ENCODE data around the gene KPNA6. TPM values are rescaled to one million over a fixed set of nuclear protein-coding genes. Genes with fewer than 3 reads are reported as not detected.
"Not testable (repeated sequence)": the region's sequence is repeated elsewhere in the genome, so short reads cannot be mapped to it uniquely, and the experiment has no call there.

Gene KPNA6
- 21.2 TPM for total RNA-seq

DNA sequence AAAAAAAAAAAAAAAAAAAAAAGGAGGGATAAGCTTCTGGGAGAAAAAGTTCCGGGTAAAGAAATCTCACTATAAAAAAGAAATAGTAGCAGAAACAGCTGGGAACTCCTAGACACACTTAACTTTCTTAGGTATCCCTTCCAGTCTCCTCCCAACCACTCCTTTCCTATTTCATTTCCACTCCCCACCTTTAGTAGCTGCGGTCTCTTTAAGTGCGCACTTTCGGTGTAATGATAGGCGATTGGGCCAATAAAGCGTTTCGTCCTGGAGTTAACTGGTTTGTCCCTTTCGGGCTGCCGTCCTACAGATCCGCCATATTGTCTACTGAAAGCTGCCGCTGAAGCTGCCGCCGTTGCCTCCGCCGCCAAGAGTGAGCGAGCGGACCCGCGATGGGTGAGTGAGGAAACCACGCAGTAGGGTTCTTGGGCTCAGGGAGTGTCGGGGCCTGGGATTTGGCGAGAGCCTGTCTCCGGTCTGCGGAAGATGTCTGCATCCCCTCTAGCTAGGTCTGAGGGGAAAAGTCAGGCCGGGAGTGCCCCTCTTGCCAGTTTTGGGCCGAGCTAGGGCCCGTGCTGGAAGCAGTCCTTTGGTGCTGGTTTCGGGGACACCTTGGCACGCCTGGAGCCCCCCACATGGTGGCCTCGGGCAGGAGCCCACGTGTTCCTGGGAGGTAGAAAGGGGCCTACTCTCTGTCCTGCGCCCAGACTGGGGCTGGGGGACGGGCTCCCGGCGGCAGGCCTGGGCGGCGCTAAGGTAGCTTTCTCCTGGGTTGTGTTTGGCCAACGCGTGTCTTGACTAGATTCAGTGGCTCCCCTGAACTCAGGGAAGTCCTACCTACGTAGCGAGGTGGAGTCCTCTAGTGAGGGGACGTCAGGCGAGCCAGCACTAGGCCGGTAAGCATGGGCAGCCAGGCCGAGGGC, at the start of gene KPNA6:
KPNA6 (plus strand) TSS at position 315 of the 920 bp plus-strand sequence; CDS start at position 390, 75 bp downstream.
- FAIRE-seq (no peak), DNase-seq (ENCODE audit: low spot score in 2 of 2) (peak; percentile 64 to 75)

DNA sequence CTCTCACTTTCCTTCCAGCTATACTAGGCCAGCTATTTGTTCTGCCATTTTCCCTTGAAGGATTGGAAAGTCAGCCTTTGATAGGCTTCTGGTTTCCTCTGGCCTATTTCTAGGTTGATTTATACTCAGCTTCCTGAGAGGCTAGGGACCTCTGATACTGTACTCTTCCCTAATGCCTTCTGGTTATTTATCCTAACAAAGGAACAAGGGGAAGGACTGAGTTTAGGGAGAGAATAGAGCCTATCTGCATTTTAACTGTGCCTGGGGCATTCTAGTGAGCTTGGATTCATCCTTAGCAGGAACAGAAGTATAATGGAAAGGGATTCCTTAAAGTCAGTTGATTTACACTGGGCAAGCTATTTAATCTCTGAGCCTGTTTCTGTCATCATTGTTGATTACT, 46.9 kb upstream of the KPNA6 start:
- DNase-seq (ENCODE audit: low spot score in 2 of 2) (no peak), FAIRE-seq (no peak)

DNA sequence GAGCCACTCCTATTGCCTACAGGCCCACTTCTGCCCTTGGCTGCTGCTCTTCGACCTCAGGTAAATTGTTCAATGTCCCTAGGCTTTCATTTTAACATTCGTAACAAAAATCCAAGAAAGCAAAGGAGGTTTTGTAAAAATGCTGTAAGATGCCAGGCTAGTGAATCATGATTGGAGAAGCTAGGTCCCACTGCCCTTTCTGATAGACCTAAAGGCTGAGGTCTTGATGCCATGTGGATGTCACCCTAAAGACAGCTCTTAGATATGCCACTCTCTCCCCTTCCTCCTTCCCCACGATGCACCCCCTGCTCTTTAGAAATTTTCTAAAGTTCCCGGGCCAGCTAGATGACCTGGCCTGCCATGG, 45.0 kb upstream of the KPNA6 start:
- FAIRE-seq = no peak
- DNase-seq (ENCODE audit: low spot score in 2 of 2) = no peak

DNA sequence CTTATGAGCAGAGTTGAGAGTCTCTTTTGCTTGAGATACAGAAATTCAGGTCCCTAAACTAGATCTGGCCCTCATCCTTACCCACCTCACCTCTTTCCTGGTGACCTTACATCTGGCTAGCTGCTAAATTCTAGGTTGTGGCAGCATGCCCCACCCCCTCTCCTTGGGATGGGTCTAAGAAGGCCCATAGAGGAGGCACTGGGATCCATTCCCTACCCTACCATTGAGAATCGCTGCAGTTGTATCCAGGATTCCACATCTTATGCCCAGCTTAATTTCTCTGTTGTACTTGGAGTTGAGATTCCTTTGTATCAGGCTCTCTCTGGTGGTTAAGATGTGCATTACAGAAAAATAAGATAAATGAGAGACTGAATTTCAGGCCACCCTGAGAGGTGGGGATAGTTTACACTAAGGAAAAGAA, 44.6 kb upstream of the KPNA6 start:
- DNase-seq (ENCODE audit: low spot score in 2 of 2) = peak in 1 of 2 donors; percentile 62

DNA sequence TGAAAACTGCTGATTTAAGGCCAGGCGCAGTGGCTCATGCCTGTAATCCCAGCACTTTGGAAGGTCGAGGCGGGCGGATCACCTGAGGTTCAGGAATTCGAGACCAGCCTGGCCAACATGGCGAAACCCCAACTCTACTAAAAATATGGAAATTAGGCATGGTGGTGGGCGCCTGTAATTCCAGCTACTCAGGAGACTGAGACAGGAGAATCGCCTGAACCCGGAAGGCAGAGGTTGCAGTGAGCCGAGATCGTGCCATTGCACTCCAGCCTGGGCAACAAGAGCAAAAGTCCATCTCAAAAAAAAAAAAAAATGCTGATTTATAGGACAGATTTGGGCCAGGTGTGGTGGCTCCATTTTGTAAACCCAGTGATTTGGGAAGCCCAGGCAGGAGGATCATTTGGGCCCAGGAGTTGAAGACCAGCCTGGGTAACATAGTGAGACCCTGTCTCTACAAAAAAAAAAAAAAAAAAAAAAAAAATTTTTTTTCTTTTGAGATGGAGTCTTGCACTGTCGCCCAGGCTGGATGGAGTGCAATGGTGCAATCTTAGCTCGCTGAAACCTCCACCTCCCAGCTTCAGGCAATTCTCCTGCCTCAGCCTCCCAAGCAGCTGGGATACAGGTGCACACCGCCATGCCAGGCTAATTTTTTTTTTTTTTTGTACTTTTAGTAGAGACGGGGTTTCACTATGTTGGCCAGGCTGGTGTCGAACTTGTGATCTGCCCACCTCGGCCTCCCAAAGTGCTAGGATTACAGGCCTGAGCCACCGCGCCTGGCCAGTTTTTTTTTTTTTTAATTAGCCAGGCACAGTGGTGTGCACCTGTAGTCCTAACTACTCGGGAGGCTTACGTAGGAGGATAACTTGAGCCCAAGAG, 42.0 kb upstream of the KPNA6 start:
- FAIRE-seq; DNase-seq (ENCODE audit: low spot score in 2 of 2): not testable (repeated sequence)

More for the DNA sequence above, 44.6 kb upstream of the KPNA6 start:
- no peak for FAIRE-seq

DNA sequence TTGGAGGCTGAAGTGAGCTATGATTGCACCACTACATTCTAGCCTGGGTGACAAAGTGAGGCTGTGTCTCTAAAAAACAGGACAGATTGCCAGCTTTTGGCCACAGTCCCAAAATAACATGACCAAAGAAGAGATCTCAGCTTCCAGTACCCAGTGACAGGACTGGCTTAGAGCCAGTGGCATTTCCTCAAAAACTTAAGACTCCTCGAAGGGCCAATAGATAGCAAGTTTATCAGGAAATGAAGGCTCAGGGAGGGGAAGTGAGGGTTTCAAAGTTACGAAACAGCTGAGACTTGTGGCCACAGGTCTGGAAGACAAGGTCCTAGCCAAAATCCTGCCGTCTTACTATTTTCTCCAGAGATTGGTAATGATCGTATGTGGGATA, 41.4 kb upstream of the KPNA6 start:
- DNase-seq (ENCODE audit: low spot score in 2 of 2) (peak in 1 of 2 donors; percentile 45), FAIRE-seq (no peak)

DNA sequence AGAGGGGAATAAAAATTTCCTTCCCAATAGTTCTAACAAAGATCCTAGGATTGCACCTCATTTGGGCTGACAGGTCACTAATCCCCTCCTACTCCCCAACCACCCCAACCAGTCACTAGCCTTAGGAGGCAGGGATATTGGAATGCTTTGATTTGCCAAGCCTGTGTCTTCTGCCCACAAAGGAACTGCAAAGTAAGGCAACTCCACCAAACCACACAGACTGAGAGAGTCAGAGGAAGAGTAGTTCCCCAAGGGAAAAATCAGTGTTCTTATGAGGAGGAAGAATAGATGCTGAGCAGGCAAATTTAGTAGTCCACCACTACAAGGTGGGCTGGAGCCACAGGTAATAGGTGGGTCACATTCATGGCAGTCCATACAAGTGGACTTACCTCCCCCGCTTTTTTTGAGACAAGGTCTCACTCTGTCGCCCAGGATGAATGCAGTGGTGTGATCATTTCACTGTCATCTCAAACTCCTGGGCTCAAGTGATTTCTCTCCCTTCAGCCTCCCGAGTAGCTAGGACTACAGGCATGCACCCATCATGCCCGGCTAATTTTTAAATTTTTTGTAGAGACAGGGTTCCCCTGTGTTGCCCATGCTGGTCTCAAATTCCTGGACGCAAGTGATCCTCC, 38.8 kb upstream of the KPNA6 start:
- DNase-seq (ENCODE audit: low spot score in 2 of 2) = no peak
- no peak for FAIRE-seq

DNA sequence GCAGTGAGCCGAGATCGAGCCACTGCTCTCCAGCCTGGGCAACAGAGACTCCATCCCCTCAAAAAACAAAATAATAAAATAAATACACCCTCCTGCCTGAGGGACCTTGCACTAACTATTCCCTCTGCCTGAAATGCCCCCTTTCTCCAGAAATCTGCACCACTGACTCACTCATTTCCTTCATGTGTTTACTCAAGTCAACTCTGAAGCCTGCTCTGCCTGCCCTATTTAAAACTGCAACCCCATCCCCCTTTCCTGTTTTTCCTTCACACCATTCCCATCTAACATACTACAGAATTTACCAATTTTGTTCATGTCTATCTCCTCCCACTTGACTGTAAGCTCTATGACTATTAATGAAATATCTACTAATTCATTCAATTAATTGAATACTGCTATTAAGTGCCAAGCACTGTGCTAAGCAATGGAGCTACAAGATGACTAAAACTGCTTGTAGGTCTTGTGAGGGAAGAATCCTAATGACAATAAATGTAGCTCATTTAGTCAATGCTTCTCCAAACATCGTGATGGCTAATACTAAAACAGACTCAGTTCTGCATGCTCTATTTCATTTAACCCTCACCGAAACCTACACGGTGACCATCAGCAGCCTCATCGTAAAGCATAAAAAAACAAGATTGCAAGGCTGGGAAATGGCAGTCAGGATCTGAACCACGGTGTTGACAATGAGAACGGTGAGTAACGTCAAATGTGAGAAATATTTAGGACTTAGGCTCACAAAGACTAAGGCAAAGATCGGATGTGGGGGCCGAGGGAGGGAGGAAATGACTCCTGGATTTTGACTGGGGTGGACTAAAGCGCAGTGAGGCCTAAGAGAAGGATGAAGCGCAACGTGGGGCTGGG, 35.9 kb upstream of the KPNA6 start:
- FAIRE-seq (no peak), DNase-seq (ENCODE audit: low spot score in 2 of 2) (no peak)

DNA sequence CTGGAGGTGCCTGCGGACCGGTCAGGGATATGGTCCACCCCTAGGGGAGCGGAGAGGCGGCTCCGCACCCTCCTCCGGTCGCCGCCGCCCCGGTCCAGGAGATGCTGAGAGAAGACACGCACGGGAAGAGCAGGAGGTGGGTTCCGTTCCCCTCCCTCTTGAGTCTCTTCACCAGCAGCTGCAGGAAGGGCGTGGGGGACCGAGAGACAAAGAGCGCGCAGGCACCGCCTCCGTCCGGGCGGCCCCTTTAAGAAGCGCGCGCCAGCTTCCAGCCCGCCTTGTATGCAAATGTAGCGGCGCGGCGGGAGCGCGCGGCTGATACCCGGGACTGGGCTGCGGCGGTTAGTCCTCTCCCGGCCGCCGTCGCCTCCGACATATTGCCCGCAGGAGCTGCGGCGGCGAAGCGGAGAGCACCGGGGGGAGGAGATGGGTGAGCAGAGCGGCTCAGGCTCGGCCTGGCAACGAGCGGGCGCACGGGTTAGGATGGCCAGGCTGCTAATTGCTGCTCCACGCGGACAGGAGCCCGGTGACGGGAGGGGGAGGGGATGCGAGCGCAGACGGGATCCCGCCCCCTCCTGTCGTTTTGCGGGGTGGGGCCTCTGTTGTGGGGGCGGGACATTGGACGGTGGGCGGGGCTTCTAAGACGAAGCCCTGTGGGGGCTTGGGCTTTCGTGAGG, 35.1 kb upstream of the KPNA6 start, which contains the start of gene TMEM39B:
TMEM39B (plus strand) TSS at position 318 of the 677 bp plus-strand sequence; CDS start at position 427, 109 bp downstream.
- no peak for FAIRE-seq

DNA sequence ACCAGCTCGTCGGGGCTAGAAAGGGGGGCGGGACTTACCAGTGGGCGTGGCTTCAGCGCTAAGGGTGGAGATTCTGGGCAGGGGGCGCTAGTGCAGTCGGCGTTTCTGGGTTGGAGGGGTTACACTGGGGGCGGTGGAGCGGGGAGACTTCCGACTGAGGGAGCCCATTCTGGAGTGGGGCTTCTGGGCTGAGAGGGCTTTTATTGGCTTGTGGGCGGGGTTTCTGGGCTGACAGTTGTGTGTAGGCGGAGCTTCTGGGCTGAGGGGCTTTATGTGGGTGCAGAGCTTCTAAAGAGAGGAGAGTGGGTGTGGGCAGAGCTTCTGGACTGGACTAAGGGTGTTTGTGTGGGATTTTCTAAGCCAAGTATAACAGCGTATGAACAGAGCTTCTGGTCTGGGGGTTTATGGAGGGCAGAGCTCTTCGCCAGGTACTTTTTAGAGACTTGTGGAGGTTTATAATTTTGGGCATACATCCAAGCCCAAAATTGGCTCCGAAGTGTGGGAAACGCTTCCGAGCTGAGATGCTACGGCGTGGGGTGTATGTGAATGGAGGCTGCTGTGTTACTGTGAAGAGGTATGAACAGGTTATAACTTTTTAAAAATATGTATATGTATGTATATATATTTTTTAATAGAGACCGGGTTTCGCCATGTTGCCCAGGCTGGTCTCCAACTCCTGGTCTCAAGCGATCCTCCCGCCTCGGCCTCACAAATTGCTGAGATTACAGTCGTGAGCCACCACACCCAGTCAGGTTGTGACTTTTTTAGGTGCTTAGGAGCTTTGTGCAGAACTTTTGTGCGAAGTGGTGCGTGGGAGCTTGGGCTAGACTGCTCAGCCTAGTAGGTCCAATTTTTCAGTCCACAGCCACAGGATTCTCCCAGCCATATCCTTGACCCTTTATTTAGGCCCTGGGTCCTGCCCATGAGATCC, 34.3 kb upstream of the KPNA6 start:
- DNase-seq (ENCODE audit: low spot score in 2 of 2) (no peak), FAIRE-seq (no peak)

More for the DNA sequence above, 35.1 kb upstream of the KPNA6 start, which contains the start of gene TMEM39B:
- peak; percentile 87 to 93 for DNase-seq (ENCODE audit: low spot score in 2 of 2)

DNA sequence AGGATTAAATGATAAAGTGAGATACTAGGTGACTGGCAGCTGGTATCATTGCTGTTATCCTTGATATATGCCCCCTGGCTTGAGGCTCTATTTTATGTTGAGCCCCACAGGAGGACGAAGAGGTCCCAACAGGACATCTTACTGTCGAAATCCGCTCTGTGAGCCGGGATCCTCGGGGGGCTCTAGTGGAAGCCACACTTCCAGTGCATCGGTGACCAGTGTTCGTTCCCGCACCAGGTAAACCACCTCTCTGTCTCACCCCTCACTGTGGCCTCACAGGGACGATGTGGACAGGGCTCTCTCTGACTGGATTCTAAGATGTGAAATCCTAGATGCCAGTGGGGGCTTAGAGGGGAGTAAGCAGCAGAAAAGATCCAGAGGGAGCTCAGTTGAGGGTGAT, 33.0 kb upstream of the KPNA6 start:
- FAIRE-seq (no peak), DNase-seq (ENCODE audit: low spot score in 2 of 2) (no peak)

DNA sequence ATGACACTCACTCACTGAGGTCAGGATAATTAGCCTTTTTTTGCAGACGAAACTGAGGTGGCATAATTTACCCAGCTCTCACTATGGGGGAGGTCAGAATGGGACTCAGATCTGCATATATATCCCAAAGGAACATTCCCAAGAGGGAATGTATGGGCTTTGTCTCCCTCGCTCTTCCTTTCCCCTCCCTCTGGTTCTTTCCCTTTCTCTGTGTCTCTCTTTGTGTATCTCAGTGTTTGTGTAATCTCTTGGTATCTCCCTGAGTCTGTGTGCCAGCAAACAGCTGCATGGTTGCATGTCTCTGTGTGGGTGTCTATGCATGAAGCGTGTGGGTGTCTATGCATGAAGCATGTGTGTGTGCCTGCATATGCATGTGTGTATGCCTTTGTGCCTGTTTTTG, 30.4 kb upstream of the KPNA6 start:
- DNase-seq (ENCODE audit: low spot score in 2 of 2) = no peak

DNA sequence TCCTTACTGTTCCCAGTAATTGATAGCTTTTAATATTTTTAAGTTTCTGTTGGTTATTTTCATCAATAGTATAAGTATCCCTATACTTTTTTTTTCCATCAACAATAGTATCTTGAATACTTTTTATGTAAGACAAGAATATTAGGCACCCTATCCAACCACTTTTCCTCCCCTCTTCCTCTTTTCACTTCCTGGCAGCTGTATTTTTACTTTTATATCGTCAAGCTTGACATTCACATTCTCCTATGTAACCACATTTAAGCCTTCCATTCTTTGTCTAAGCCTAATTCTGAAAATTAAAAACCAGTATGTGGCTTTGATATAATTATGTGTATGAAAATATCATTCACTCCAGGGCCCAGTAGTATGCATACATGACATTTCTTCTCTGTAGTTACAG, 25.8 kb upstream of the KPNA6 start:
- DNase-seq (ENCODE audit: low spot score in 2 of 2) (no peak), FAIRE-seq (no peak)

More for the DNA sequence above, 30.4 kb upstream of the KPNA6 start:
- FAIRE-seq = no peak

DNA sequence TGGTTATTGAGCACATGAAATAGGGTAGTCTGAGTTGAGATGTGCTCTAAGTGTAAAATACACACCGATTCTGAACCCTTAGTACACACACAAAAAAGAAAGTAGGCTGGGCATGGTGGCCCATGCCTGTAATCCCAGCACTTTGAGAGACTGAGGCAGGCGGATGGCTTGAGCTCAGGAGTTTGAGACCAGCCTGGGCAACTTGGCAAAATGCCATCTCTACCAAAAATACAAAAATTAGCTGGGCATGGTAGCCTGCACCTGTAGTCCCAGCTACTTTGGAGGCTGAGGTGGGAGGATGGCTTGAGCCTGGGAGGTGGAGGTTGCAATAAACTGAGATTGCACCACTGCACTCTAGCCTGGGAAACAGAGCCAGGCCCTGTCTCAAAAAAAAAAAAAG, 21.5 kb upstream of the KPNA6 start:
- not testable (repeated sequence) for FAIRE-seq; DNase-seq (ENCODE audit: low spot score in 2 of 2)

DNA sequence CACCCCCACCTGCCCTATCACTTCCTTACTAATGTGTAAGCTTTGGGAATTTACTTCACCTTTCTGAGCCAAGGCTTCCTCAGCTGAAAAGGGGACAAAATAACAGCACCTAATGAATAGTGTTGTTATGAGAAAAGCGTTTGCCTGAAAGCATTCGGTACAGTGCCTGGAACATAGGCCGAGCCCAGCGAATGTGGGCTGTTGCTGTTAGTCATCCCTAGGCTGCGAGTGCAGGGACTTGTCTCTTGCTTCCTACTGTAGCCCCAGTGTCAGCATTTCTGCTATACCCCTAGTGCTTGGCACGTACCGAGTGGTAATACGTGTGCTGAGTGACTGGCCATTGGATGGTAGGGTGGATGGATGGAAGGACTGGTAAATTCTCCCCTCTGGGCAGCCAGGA, 16.7 kb upstream of the KPNA6 start:
- FAIRE-seq (no peak), DNase-seq (ENCODE audit: low spot score in 2 of 2) (no peak)

DNA sequence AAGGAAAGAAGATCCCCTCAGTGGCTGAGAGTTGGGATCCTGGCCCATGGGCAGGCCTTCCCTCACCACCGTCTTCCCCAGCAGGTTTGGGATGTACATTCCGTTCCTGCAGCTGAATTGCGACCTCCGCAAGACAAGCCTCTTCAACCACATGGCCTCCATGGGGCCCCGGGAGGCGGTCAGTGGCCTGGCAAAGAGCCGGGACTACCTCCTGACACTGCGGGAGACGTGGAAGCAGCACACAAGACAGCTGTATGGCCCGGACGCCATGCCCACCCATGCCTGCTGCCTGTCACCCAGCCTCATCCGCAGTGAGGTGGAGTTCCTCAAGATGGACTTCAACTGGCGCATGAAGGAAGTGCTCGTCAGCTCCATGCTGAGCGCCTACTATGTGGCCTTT, 16.3 kb upstream of the KPNA6 start:
- DNase-seq (ENCODE audit: low spot score in 2 of 2) (no peak), FAIRE-seq (no peak)

DNA sequence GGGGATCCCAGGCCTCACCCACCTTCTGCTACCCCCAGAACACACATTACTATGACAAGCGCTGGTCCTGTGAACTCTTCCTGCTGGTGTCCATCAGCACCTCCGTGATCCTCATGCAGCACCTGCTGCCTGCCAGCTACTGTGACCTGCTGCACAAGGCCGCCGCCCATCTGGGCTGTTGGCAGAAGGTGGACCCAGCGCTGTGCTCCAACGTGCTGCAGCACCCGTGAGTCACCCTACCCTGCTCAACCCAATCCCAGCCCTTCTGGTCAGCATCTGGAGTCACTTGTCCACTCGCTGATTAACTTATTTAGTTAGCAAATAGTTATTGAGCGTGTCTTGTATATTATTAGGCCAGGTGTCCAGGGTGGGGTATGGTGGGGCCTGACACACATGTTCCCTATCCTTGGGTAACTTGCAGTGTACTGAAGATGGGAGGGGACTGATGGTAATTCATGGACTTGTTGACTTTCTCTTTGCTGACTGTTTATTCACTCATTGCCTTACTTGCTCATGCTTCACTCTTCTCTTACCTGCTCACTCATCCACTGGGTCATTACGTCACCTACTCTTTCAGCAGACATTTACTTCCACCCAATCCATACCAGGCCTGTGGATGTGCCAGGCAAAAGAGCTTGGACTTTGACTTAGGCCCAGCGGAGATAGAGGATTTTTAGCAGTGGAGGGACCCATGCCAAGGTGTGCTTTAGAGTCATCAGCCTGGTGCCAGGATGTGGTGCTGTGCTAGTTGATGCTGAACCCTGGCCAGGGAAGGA, 12.9 kb upstream of the KPNA6 start:
- no peak for FAIRE-seq
- no peak for DNase-seq (ENCODE audit: low spot score in 2 of 2)
